ENCODE results near the gene CPEB3. TPM values are rescaled to one million over a fixed set of nuclear protein-coding genes. Genes with fewer than 3 reads are reported as not detected.

The CPEB3 gene
- total and polyA plus RNA-seq, 9 donors, result 2.3 to 6.6 (median 5.6) TPM

DNA sequence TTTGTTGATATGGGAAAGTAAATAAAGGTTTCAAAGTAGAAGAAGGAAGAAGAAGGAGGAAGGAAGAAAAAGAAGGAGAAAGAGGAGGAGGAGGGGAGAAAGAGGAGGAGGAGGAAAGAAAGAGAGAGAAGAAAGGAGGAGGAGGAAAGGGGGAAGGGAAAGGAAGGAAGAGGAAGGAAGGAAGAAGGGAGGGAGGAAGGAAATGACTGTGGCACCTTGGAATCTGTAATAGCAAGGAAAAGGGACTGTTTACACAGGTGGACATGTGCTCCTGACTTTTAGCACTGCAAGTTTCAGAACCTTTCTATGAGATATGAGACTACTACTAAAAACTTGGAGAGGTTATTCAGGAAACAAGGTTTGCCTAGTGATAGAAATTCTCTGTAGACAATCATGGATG is 214.2 kb downstream of the CPEB3 start:
- no peaks in the 10 kb centered on the region for H3K4me1 ChIP-seq (ENCODE audit: insufficient read depth)
- TF ChIP-seq EP300 (IDR thresholded peaks at IDR 0.05) (no peak), CTCF (IDR thresholded peaks at IDR 0.05) (no peak), POLR2A (IDR thresholded peaks at IDR 0.05) (no peak)
- H3K9me3 ChIP-seq, result no peaks in the 10 kb centered on the region

DNA sequence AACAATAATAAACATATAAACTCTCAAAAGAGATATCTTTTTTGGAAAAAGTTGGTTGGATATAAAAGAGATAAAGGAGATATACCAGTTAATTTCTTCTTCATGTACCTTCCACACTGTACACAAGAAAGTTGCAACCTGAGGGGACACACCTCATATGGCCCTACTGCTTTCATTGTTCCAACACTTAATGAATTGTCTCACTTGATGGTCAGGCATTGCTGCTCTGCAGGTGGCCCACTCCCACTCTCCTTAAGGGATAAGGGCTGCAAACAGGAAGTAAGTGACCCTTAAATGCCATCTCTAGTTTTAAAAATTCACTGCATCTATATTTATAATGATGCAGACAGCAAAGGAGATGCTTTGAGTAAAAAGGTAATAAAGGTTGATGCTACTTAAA is 215.0 kb downstream of the CPEB3 start:
- Histone ChIP-seq H3K9me3 (no peaks in the 10 kb centered on the region), H3K36me3 (no peaks in the 10 kb centered on the region)
- TF ChIP-seq CTCF (IDR thresholded peaks at IDR 0.05) (no peak), EP300 (IDR thresholded peaks at IDR 0.05) (no peak), POLR2A (IDR thresholded peaks at IDR 0.05) (no peak)

More for the DNA sequence above, 214.2 kb downstream of the CPEB3 start:
- intact Hi-C loops (cut with DNase I), result no loop called here
- H3K27ac ChIP-seq, result no peak overlapping the region
- no peak for DNase-seq
- no peak overlapping the region for H3K4me3 ChIP-seq
- no peaks in the 10 kb centered on the region for H3K27me3 ChIP-seq
- H3K36me3 ChIP-seq, result no peaks in the 10 kb centered on the region

GRCh38 chr10:92074126-92074887 is 216.6 kb downstream of the CPEB3 start:
- DNase-seq, result no peak
- Histone ChIP-seq H3K27me3 (no peaks in the 10 kb centered on the region), H3K4me3 (no peak overlapping the region), H3K36me3 (no peaks in the 10 kb centered on the region), H3K27ac (no peak overlapping the region), H3K9me3 (no peaks in the 10 kb centered on the region), H3K4me1 (ENCODE audit: insufficient read depth) (peaks cover 1% of the 10 kb centered on the region)
- whole genome bisulfite sequencing, 3 donors, result 74% methylated on average over 6 of the region's 6 CpGs
- TF ChIP-seq CTCF (IDR thresholded peaks at IDR 0.05), result peak in 1 of 3 donors; percentile 21
- no peak for TF ChIP-seq POLR2A (IDR thresholded peaks at IDR 0.05)
- no peak for TF ChIP-seq EP300 (IDR thresholded peaks at IDR 0.05)
- intact Hi-C loops (cut with DNase I), result no loop called here

More for the DNA sequence above, 215.0 kb downstream of the CPEB3 start:
- H3K27me3 ChIP-seq, result no peaks in the 10 kb centered on the region
- no peak overlapping the region for H3K4me3 ChIP-seq
- intact Hi-C loops (cut with DNase I), result no loop called here
- H3K27ac ChIP-seq, result no peak overlapping the region
- no peak for DNase-seq
- H3K4me1 ChIP-seq (ENCODE audit: insufficient read depth), result no peaks in the 10 kb centered on the region

DNA sequence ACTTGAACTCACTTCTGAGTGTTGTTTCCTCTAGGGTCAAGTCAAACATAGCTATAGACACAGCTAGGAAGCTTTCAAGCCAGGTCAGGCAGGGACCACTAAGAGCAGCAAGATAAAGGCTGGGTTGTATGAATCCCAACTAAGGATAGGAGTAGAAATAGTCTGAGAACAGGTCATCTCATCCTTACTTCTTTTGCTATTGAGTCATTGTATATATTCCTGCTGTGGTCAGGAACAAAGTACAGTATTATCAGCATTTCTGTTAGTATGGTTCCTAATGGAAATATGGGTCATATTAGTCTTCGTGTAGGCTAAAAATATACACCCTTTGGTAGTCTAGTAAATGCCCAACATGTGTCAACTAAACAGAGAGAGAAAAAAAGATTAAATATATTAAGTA is 222.0 kb downstream of the CPEB3 start:
- no peak for DNase-seq
- TF ChIP-seq CTCF (IDR thresholded peaks at IDR 0.05), result no peak
- TF ChIP-seq POLR2A (IDR thresholded peaks at IDR 0.05), result no peak
- TF ChIP-seq EP300 (IDR thresholded peaks at IDR 0.05), result no peak
- Histone ChIP-seq H3K27me3 (no peaks in the 10 kb centered on the region), H3K27ac (no peak overlapping the region), H3K4me3 (no peak overlapping the region), H3K4me1 (ENCODE audit: insufficient read depth) (peaks cover 1% of the 10 kb centered on the region), H3K36me3 (no peaks in the 10 kb centered on the region), H3K9me3 (no peaks in the 10 kb centered on the region)
- 78 to 91% (median 87%) methylated on average over 1 of the region's 1 CpG for WGBS, 3 donors
- intact Hi-C loops (cut with DNase I), result no loop called here

Data from ovary (tissue), 9 donors.